Measurements from ENCODE around the gene FAM76B. TPM values are rescaled to one million over a fixed set of nuclear protein-coding genes. Genes with fewer than 3 reads are reported as not detected.

Gene FAM76B
- total RNA-seq, 4 donors from 2014 or later: 13.4 to 52.1 (median 26.8) TPM

GRCh38 chr11:95795627-95796295, 6.2 kb upstream of the FAM76B start:
- DNase-seq (ENCODE audit: low spot score in 2 of 2): no peak
- 95 to 97% methylated on average over 3 of the region's 3 CpGs for WGBS, 2 donors
- H3K4me3 ChIP-seq (ENCODE audit: low read depth, poor library complexity, severe bottlenecking): no peak overlapping the region
- intact Hi-C loops (cut with DNase I; ENCODE audit: low total_unique reads): no loop called here
- TF ChIP-seq POLR2A (IDR thresholded peaks at IDR 0.05): no peak
- TF ChIP-seq, protein P1, sequence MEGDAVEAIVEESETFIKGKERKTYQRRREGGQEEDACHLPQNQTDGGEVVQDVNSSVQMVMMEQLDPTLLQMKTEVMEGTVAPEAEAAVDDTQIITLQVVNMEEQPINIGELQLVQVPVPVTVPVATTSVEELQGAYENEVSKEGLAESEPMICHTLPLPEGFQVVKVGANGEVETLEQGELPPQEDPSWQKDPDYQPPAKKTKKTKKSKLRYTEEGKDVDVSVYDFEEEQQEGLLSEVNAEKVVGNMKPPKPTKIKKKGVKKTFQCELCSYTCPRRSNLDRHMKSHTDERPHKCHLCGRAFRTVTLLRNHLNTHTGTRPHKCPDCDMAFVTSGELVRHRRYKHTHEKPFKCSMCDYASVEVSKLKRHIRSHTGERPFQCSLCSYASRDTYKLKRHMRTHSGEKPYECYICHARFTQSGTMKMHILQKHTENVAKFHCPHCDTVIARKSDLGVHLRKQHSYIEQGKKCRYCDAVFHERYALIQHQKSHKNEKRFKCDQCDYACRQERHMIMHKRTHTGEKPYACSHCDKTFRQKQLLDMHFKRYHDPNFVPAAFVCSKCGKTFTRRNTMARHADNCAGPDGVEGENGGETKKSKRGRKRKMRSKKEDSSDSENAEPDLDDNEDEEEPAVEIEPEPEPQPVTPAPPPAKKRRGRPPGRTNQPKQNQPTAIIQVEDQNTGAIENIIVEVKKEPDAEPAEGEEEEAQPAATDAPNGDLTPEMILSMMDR (IDR thresholded peaks at IDR 0.05): no peak

DNA sequence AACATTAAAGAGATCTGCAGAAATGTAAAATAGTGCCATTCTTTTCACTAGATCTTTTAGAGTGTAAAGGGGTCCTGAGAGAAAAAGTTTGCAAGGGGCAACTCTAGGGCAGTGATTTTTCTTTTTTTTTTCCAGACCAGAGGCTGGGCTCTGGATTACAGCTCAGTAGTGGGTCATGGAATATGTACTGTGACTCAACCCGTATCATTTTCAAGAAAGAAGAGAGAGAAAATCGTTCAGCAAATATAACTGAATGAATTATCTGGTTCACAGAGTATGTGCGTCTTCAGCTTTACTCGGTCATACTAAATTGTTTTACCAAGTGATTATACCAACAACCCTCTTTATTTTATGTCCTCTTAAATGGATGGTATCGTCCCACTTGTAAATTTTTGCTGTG, 4.5 kb upstream of the FAM76B start:
- intact Hi-C loops (cut with DNase I; ENCODE audit: low total_unique reads): no loop called here
- DNase-seq (ENCODE audit: low spot score in 2 of 2): no peak
- no peak for TF ChIP-seq POLR2A (IDR thresholded peaks at IDR 0.05)
- TF ChIP-seq, protein P1 (IDR thresholded peaks at IDR 0.05): no peak
- WGBS, 2 donors: 92 to 94% methylated on average over 5 of the region's 5 CpGs
- no peak overlapping the region for H3K4me3 ChIP-seq (ENCODE audit: low read depth, poor library complexity, severe bottlenecking)

DNA sequence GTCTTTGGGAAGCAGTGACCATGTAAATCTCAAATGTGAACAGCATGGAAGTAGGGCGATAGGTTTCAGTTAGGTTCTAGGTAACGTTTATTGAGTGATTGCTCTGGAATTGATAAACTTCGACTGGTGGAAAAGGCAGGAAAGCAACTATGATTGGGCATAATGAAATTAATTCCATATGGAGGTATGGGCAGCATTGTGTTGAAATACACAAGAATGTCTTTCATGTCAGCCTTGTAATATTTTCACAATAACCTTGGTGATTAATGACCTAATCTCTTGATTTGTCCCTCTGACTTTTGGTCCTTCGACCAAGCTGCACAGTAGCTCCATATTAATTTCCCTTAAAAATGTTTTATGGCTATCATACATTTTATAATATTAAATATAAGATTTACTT, 3.5 kb upstream of the FAM76B start:
- TF ChIP-seq, protein P1 (IDR thresholded peaks at IDR 0.05): no peak
- TF ChIP-seq POLR2A (IDR thresholded peaks at IDR 0.05): no peak
- intact Hi-C loops (cut with DNase I; ENCODE audit: low total_unique reads): no loop called here
- DNase-seq (ENCODE audit: low spot score in 2 of 2): no peak
- no peak overlapping the region for H3K4me3 ChIP-seq (ENCODE audit: low read depth, poor library complexity, severe bottlenecking)
- WGBS, 2 donors: 81 to 88% methylated on average over 4 of the region's 4 CpGs

DNA sequence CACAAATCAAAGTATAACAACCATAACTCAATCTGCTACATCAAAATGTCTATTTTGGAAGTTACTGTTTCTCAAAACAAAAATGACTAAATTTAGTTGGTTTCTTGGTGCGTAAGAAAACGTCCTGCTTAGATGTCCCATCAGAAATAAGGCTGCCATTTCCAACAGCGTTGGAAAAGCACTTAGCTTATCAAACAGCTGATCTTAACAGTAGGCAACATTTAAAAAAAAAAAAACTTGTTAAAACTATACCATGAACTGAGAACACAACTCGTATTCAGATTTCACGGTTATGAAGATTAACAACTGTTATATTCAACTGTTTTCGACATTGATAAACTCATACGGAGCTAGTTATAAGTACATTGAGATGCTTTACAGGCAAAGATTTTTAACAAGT, 3.1 kb upstream of the FAM76B start:
- intact Hi-C loops (cut with DNase I; ENCODE audit: low total_unique reads): no loop called here
- H3K4me3 ChIP-seq (ENCODE audit: low read depth, poor library complexity, severe bottlenecking): no peak overlapping the region
- WGBS, 2 donors: 87 to 92% methylated on average over 7 of the region's 7 CpGs
- TF ChIP-seq POLR2A (IDR thresholded peaks at IDR 0.05): no peak
- TF ChIP-seq, protein P1 (IDR thresholded peaks at IDR 0.05): no peak
- DNase-seq (ENCODE audit: low spot score in 2 of 2): no peak

DNA sequence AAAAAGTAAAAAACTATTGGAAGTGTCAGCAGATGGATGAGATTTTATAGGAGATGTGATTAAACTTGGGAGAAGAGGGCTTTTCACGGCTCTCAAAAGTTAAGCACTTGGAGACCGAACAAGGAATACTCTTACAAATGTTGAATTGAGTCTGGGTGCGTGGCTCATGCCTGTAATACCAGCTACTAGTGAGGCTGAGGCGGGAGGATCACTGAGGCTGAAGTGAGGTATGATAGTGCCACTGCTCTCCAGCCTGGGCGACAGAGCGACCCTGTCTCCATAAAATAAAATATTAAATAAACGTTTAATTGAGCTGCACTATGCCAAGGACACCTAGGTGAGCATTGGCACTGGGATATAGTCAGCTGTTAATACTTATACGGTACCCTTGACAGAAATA, 2.6 kb upstream of the FAM76B start:
- TF ChIP-seq, protein P1 (IDR thresholded peaks at IDR 0.05): no peak
- no peak for TF ChIP-seq POLR2A (IDR thresholded peaks at IDR 0.05)
- intact Hi-C loops (cut with DNase I; ENCODE audit: low total_unique reads): no loop called here
- 91% methylated on average over 8 of the region's 8 CpGs for WGBS, 2 donors
- no peak overlapping the region for H3K4me3 ChIP-seq (ENCODE audit: low read depth, poor library complexity, severe bottlenecking)
- DNase-seq (ENCODE audit: low spot score in 2 of 2): no peak

- no peak overlapping the region for H3K4me3 ChIP-seq (ENCODE audit: low read depth, poor library complexity, severe bottlenecking)
- DNase-seq (ENCODE audit: low spot score in 2 of 2): no peak
- intact Hi-C loops (cut with DNase I; ENCODE audit: low total_unique reads): no loop called here
- 57 to 61% methylated on average over 8 of the region's 8 CpGs for WGBS, 2 donors
- TF ChIP-seq, protein P1 (IDR thresholded peaks at IDR 0.05): no peak
- TF ChIP-seq POLR2A (IDR thresholded peaks at IDR 0.05): no peak
Measured at GRCh38 chr11:95791709-95792033, 2.1 kb upstream of the FAM76B start.
